Heart left ventricle (tissue), 16 donors: Measurements from ENCODE around the gene CNTN4. TPM values are rescaled to one million over a fixed set of nuclear protein-coding genes. Genes with fewer than 3 reads are reported as not detected.

Experiments
- ATAC-seq, 4 donors: fragments of 200-7000 bp; cut with Tn5 transposase; one replicate each; pipeline ENCODE4 v1.9.1; 2020 to 2022; ENCODE audit warnings: moderate library complexity in 4 of 4, mild to moderate bottlenecking in 3 of 4, moderate number of reproducible peaks in 1 of 4
- DNase-seq, 5 donors: peaks; one replicate each; pipeline ENCODE4 v3.0.0-alpha.2; 2020
- H3K27ac ChIP-seq, 12 donors: fragments of 200-600 bp; sonication (generic) in 4 of 12; one replicate each; pipeline versions ENCODE4 v1.5.0 to v1.8.0; 2016 to 2022; ENCODE audit warnings: mild to moderate bottlenecking in 2 of 12
- H3K27me3 ChIP-seq, 9 donors: fragments of 200-600 bp; sonication (generic) in 2 of 9; one replicate each; pipeline versions ENCODE4 v1.5.1 to v1.8.0; 2016 to 2022; ENCODE audit warnings: mild to moderate bottlenecking in 3 of 9
- H3K36me3 ChIP-seq, 9 donors: fragments of 200-600 bp; sonication (generic) in 2 of 9; one replicate each; pipeline versions ENCODE4 v1.5.0 to v1.8.0; 2018 to 2022; ENCODE audit warnings: mild to moderate bottlenecking in 2 of 9
- H3K4me1 ChIP-seq, 12 donors: fragments of 200-600 bp; sonication (generic) in 4 of 12; one replicate each; pipeline versions ENCODE4 v1.5.0 to v1.8.0; 2016 to 2022; ENCODE audit warnings: mild to moderate bottlenecking in 3 of 12
- H3K4me3 ChIP-seq, 12 donors: fragments of 200-600 bp; sonication (generic) in 4 of 12; one replicate each; pipeline versions ENCODE4 v1.5.0 to v1.8.0; 2017 to 2022; ENCODE audit warnings: mild to moderate bottlenecking in 9 of 12, moderate library complexity in 4 of 12
- H3K9me3 ChIP-seq, 12 donors: fragments of 200-600 bp; sonication (generic) in 4 of 12; one replicate each; pipeline versions ENCODE4 v1.5.0 to v1.8.0; 2016 to 2022; ENCODE audit warnings: mild to moderate bottlenecking in 1 of 12
- CTCF ChIP-seq, 12 donors: fragments of 200-600 bp; sonication (generic) in 4 of 12; IDR thresholded peaks; one replicate each; pipeline versions ENCODE4 v1.5.0 to v1.8.0; 2018 to 2022; ENCODE audit warnings: antibody characterized with exemption in 12 of 12, mild to moderate bottlenecking in 5 of 12
- POLR2A ChIP-seq, 2 donors: fragments of 450-650 bp; IDR thresholded peaks; one replicate each; pipeline ENCODE4 v1.6.1; 2017; ENCODE audit warnings: antibody characterized with exemption in 2 of 2, mild to moderate bottlenecking in 2 of 2, moderate library complexity in 2 of 2
- WGBS, 4 donors: extraction: QIAGEN DNeasy Blood & Tissue Kit in 2 of 4; methylation state at CpG; one replicate each; pipeline versions ENCODE4 v1.1.5 to v1.1.7; 2013 to 2018; 5-methylcytosine and 5-hydroxymethylcytosine counted together
- intact Hi-C, 10 donors: fragments of 100-400 bp; cut with DNase I; formaldehyde crosslinking; loops; one replicate each; pipeline versions ENCODE4 v1.11.1 to v1.14.2; 2022
- polyA plus RNA-seq, 2 donors: library from polyadenylated mRNA; stranded (reverse); fragments of 200-250 nt; gene quantifications; one replicate each; pipeline ENCODE4 v1.2.3, GENCODE V29; 2013
- total RNA-seq, 9 donors: library from RNA; depleted of rRNA in 2 of 9; stranded (reverse); fragments of >200 nt in 2 of 9; fragmentation: NEBNext Ultra II Directional in 3 of 9; extraction: Animal tissue kit (Norgen Biotek cat#: 25700) in 3 of 9; gene quantifications; one replicate each; pipeline versions ENCODE4 v1.1.0 to v1.2.4, GENCODE V29; 2016 to 2023
- donor health status: ischemic (EF 13 %, LVEDD 7.1; RV severe dilation, severe dysfunction).
- donor health status: healthy with polysubstance abuse.
- donor health status: DM: no; HTN: yes; CAD: no.
- donor health status: DM: no; HTN: no; CAD: no.
- donor health status: ischemic (EF 25% LVEDD 6.9; RV normal size, moderate dysfunction).
- donor health status: ischemic (EF 25% LVEDD 5.7; RV mildly dilated, moderate dysfunction).
- donor health status: healthy.
- donor health status: DM: yes; HTN: yes; CAD: no.
- donor health status: ischemic (EF 35%, LVEDD 5.7; RV mildly dilated, moderate dysfunction).
- donor health status: nonischemic (EF 11% LVEDD 7.7; RV severe dilation, severe dysfunction).
- donor health status: DM: yes; HTN: yes; CAD: no.
- donor health status: PGD.
- donor health status: ischemic (EF 29% LVEDD 5.4; RV normal size, mild dysfunction).
- donor health status: nonischemic (EF 23%, LVEDD 6.1; RV moderate dilation, normal function).

The CNTN4 gene
- total and polyA plus RNA-seq, 11 donors, result 0.30 to 6.7 (median 1.2) TPM

DNA sequence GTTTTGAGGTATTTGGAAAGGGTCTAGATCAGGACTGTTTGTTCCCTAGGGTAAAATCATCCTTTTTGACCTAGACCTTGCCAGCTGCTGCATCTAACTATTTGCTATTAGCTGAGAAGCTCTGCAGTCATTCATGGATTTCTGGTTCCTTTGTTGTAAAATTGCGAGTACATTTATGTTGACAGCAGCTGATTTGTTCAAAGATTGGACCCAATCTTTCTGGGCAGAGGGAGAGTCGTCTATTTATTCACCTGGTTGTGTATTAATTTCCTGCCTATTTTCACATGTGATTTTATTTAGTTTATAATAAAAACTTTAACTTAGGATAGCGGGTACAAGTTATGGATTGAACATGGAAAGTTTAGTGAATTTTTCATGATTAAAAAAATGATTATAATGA lies 236.3 kb downstream of the CNTN4 start:
- H3K27me3 ChIP-seq, result no peaks in the 10 kb centered on the region
- ATAC-seq (no peak), DNase-seq (no peak)
- H3K9me3 ChIP-seq, result no peaks in the 10 kb centered on the region
- H3K36me3 ChIP-seq, result no peaks in the 10 kb centered on the region
- H3K4me1 ChIP-seq, result no peaks in the 10 kb centered on the region
- 75 to 82% (median 78%) methylated on average over 3 of the region's 3 CpGs for WGBS, 4 donors
- intact Hi-C loops, result no loop called here
- H3K27ac ChIP-seq, result no peak overlapping the region
- no peak overlapping the region for H3K4me3 ChIP-seq
- TF ChIP-seq CTCF (IDR thresholded peaks at IDR 0.05) (no peak), POLR2A (IDR thresholded peaks at IDR 0.05) (no peak)

DNA sequence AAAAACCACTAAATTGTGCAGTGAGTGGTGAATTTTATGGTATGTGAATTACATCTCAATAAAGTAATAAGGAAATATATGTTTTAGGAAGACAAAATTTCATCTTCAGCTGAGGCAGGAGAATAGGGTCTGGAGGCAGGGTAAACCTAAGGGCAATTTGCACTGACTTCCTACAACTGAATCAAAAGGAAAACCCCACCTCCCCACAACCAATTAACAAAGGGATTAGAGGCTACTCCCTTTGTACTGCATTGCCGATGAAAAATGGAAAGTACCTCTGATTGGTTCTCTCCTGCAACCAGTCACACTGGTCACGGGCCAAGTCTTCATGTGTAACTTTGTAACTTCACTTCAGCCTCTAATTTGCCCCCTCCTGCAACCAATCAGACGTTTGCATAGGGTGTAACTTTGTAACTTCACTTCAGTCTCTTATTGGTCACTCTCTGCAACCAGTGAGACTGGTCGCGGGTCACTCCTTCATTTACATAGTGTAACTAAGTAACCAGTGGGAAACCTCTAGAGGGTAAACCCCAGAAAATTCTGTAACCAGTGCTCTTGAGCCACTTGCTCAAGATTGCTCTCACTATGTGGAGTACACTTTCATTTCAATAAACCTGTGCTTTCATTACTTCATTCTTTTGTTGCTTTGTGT lies 244.5 kb downstream of the CNTN4 start:
- intact Hi-C loops, result no loop called here
- no peak overlapping the region for H3K27ac ChIP-seq
- H3K4me1 ChIP-seq, result no peaks in the 10 kb centered on the region
- H3K9me3 ChIP-seq, result no peaks in the 10 kb centered on the region
- TF ChIP-seq CTCF (IDR thresholded peaks at IDR 0.05) (no peak), POLR2A (IDR thresholded peaks at IDR 0.05) (no peak)
- no peak for DNase-seq
- no peaks in the 10 kb centered on the region for H3K27me3 ChIP-seq
- H3K36me3 ChIP-seq, result no peaks in the 10 kb centered on the region
- WGBS, 4 donors, result 82 to 89% (median 85%) methylated on average over 5 of the region's 5 CpGs
- no peak for ATAC-seq
- no peak overlapping the region for H3K4me3 ChIP-seq

- WGBS, 4 donors, result 73 to 98% (median 94%) methylated on average over 6 to 28 of the region's 28 CpGs
- intact Hi-C loops, result no loop called here
Observed at GRCh38 chr3:2352134-2352762, 253.6 kb downstream of the CNTN4 start.

More at GRCh38 chr3:2352134-2352762, 253.6 kb downstream of the CNTN4 start:
- peak in 1 of 5 donors; percentile 55 for DNase-seq
- no peak overlapping the region for H3K4me3 ChIP-seq
- no peak overlapping the region for H3K27ac ChIP-seq
- no peaks in the 10 kb centered on the region for H3K36me3 ChIP-seq
- TF ChIP-seq CTCF (IDR thresholded peaks at IDR 0.05), result no peak
- no peak for TF ChIP-seq POLR2A (IDR thresholded peaks at IDR 0.05)
- no peaks in the 10 kb centered on the region for H3K27me3 ChIP-seq
- ATAC-seq, result no peak
- H3K9me3 ChIP-seq, result peaks cover 0 to 5% (median 0%) of the 10 kb centered on the region in 12 donors
- H3K4me1 ChIP-seq, result peaks cover 0 to 12% (median 5%) of the 10 kb centered on the region in 12 donors
